Progenitor cell of endocrine pancreas (in vitro differentiated cells): ENCODE data around the gene CSMD2. TPM values are rescaled to one million over a fixed set of nuclear protein-coding genes. Genes with fewer than 3 reads are reported as not detected.

ENCODE experiments used
- DNase-seq: peaks from one replicate; pipeline ENCODE4 v3.0.0; 2021; ENCODE audit warnings: low spot score; ENCODE audit not compliant: unreplicated experiment
- H3K27ac Mint-ChIP-seq: 2 replicates; pipeline ENCODE4 v1.8.0; 2021; ENCODE audit warnings: mild to moderate bottlenecking, moderate library complexity, mixed read lengths
- H3K27me3 Mint-ChIP-seq: 2 replicates; pipeline ENCODE4 v1.8.0; 2021; ENCODE audit warnings: mixed read lengths
- H3K36me3 Mint-ChIP-seq: 2 replicates; pipeline ENCODE4 v1.8.0; 2022; ENCODE audit warnings: mixed read lengths; ENCODE audit not compliant: insufficient read depth
- H3K4me1 Mint-ChIP-seq: 2 replicates; pipeline ENCODE4 v1.8.0; 2021; ENCODE audit warnings: low read depth, mixed read lengths
- H3K4me3 Mint-ChIP-seq: 2 replicates; pipeline ENCODE4 v1.8.0; 2021; ENCODE audit warnings: low read depth, mild to moderate bottlenecking, moderate library complexity, mixed read lengths
- H3K9me3 Mint-ChIP-seq: 2 replicates; pipeline ENCODE4 v1.8.0; 2021; ENCODE audit warnings: low read depth, mixed read lengths
- CTCF ChIP-seq: fragments of 200-600 bp; sonication (generic); IDR thresholded peaks from one replicate; pipeline ENCODE4 v1.5.0; 2021; ENCODE audit warnings: antibody characterized with exemption, mild to moderate bottlenecking; ENCODE audit not compliant: unreplicated experiment
- total RNA-seq: library from RNA; stranded (reverse); gene quantifications from 2 replicates; pipeline ENCODE4 v1.2.1, GENCODE V29; 2021

The CSMD2 gene
- total RNA-seq, 1 donor from 2014 or later: 0.38 TPM

- no peak overlapping the region for H3K27ac Mint-ChIP-seq
- H3K27me3 Mint-ChIP-seq: no peaks in the 10 kb centered on the region
- no peaks in the 10 kb centered on the region for H3K36me3 Mint-ChIP-seq
- peaks cover 3% of the 10 kb centered on the region for H3K9me3 Mint-ChIP-seq
- no peak for DNase-seq
- TF ChIP-seq CTCF: no peak
- peaks cover 1% of the 10 kb centered on the region for H3K4me1 Mint-ChIP-seq
- H3K4me3 Mint-ChIP-seq: no peak overlapping the region
Observed at GRCh38 chr1:33578557-33579448, 586.2 kb downstream of the CSMD2 start.

GRCh38 chr1:33577663-33578062 is 587.4 kb downstream of the CSMD2 start:
- Mint-ChIP-seq H3K27me3 (peaks cover 3% of the 10 kb centered on the region), H3K36me3 (no peaks in the 10 kb centered on the region), H3K27ac (no peak overlapping the region), H3K4me1 (peaks cover 1% of the 10 kb centered on the region), H3K4me3 (no peak overlapping the region), H3K9me3 (peaks cover 3% of the 10 kb centered on the region)
- DNase-seq: no peak
- TF ChIP-seq CTCF: no peak

- TF ChIP-seq CTCF: no peak
Observed at GRCh38 chr1:33576821-33577599, 588.0 kb downstream of the CSMD2 start.

GRCh38 chr1:33575324-33575879 is 589.6 kb downstream of the CSMD2 start:
- no peak overlapping the region for H3K27ac Mint-ChIP-seq
- H3K27me3 Mint-ChIP-seq: peaks cover 3% of the 10 kb centered on the region
- no peak overlapping the region for H3K4me3 Mint-ChIP-seq
- no peaks in the 10 kb centered on the region for H3K36me3 Mint-ChIP-seq
- DNase-seq: no peak
- peaks cover 1% of the 10 kb centered on the region for H3K4me1 Mint-ChIP-seq
- TF ChIP-seq CTCF: no peak
- peaks cover 3% of the 10 kb centered on the region for H3K9me3 Mint-ChIP-seq

More at GRCh38 chr1:33576821-33577599, 588.0 kb downstream of the CSMD2 start:
- no peak overlapping the region for H3K27ac Mint-ChIP-seq
- peaks cover 3% of the 10 kb centered on the region for H3K27me3 Mint-ChIP-seq
- H3K4me3 Mint-ChIP-seq: no peak overlapping the region
- DNase-seq: no peak
- H3K4me1 Mint-ChIP-seq: peaks cover 1% of the 10 kb centered on the region
- peaks cover 3% of the 10 kb centered on the region for H3K9me3 Mint-ChIP-seq
- no peaks in the 10 kb centered on the region for H3K36me3 Mint-ChIP-seq

- no peak overlapping the region for H3K4me3 Mint-ChIP-seq
- peaks cover 3% of the 10 kb centered on the region for H3K9me3 Mint-ChIP-seq
- peaks cover 3% of the 10 kb centered on the region for H3K27me3 Mint-ChIP-seq
- no peak overlapping the region for H3K27ac Mint-ChIP-seq
- DNase-seq: no peak
- no peak for TF ChIP-seq CTCF
- H3K36me3 Mint-ChIP-seq: no peaks in the 10 kb centered on the region
- peaks cover 1% of the 10 kb centered on the region for H3K4me1 Mint-ChIP-seq
Observed at GRCh38 chr1:33573661-33574060, 591.4 kb downstream of the CSMD2 start.
